ENCODE data around the gene NUDT13. TPM values are rescaled to one million over a fixed set of nuclear protein-coding genes. Genes with fewer than 3 reads are reported as not detected.

The NUDT13 gene
- total RNA-seq, 1 donor from 2014 or later, result 2.3 TPM

DNA sequence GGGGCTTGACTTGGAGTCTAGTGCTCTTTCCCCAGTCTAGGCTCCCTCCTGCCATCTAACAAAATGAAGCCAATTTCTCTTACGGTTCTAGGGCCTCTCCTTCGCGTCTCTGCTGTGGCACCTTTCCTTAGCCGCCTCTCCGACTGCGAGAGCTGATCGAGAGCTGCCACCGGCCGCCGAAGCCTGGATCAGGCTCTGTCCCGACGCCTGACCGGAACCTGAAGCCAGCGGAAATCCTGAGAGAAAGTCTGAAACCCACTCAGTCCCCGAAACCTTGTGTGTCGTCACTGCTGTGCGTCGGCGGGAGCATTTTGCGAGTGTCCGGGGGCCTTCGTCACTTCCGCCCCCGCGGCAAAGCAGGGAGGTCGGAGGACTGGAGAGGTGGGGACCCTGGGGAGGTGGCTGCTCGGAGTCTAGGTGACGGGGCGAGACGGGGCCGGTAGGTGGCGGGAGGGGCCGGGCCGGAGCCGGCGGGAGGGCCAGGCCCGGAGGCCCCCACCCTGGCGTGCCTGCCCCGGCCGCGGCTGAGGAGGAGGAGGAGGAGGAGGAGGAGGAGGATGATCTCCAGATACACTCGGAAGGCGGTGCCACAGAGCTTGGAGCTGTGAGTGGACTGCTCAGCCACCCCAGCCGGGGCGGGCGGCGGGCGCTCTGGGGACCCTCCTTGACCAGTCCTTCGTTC, 57.7 kb downstream of the NUDT13 start, which contains the start of the genes ECD and FAM149B1:
Gene ECD (minus strand): TSS at position 226 of the 682 bp plus-strand sequence. CDS start 4,071 bp downstream, outside the sequence.
Gene FAM149B1 (plus strand): TSS at position 337 of the 682 bp plus-strand sequence. CDS start 221 bp downstream, at position 558.
- Histone ChIP-seq H3K4me1 (peaks cover 23% of the 10 kb centered on the region), H3K27me3 (no peaks in the 10 kb centered on the region), H3K4me3 (peak within 1 kb of the TSS; percentile 96), H3K36me3 (peaks cover 12% of the 10 kb centered on the region), H3K27ac (peak within 1 kb of the TSS; percentile 99), H3K9me3 (no peaks in the 10 kb centered on the region)
- peak; percentile 99 for ATAC-seq
- intact Hi-C loops (cut with DNase I), result no loop called here
- peak; percentile 97 for DNase-seq
- TF ChIP-seq, protein P1, sequence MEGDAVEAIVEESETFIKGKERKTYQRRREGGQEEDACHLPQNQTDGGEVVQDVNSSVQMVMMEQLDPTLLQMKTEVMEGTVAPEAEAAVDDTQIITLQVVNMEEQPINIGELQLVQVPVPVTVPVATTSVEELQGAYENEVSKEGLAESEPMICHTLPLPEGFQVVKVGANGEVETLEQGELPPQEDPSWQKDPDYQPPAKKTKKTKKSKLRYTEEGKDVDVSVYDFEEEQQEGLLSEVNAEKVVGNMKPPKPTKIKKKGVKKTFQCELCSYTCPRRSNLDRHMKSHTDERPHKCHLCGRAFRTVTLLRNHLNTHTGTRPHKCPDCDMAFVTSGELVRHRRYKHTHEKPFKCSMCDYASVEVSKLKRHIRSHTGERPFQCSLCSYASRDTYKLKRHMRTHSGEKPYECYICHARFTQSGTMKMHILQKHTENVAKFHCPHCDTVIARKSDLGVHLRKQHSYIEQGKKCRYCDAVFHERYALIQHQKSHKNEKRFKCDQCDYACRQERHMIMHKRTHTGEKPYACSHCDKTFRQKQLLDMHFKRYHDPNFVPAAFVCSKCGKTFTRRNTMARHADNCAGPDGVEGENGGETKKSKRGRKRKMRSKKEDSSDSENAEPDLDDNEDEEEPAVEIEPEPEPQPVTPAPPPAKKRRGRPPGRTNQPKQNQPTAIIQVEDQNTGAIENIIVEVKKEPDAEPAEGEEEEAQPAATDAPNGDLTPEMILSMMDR (IDR thresholded peaks at IDR 0.05), result peak; percentile 11

DNA sequence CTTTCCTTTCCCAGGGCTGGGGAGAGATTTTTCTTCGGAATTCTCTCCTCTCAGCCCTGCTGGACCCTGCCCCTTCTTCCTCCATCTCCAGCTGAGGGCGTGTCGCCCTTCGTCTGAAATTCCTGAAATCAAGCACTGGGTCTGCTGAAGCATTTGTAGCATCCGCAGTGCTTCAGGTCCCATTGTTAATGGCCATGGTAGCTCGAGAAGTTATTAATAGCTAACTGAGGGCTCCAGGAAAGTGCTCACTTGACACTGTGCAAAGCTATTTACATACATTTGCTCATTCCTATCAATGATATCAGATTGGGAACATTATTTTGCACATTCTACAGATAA, 58.2 kb downstream of the NUDT13 start:
- DNase-seq (no peak), ATAC-seq (peak; percentile 38)
- H3K36me3 ChIP-seq, result peaks cover 7% of the 10 kb centered on the region
- TF ChIP-seq, protein P1 (IDR thresholded peaks at IDR 0.05), result no peak
- no peaks in the 10 kb centered on the region for H3K27me3 ChIP-seq
- peaks cover 23% of the 10 kb centered on the region for H3K4me1 ChIP-seq
- intact Hi-C loops (cut with DNase I), result no loop called here
- H3K27ac ChIP-seq, result peak overlapping the region; percentile 99
- no peaks in the 10 kb centered on the region for H3K9me3 ChIP-seq
- H3K4me3 ChIP-seq, result peak overlapping the region; percentile 96

DNA sequence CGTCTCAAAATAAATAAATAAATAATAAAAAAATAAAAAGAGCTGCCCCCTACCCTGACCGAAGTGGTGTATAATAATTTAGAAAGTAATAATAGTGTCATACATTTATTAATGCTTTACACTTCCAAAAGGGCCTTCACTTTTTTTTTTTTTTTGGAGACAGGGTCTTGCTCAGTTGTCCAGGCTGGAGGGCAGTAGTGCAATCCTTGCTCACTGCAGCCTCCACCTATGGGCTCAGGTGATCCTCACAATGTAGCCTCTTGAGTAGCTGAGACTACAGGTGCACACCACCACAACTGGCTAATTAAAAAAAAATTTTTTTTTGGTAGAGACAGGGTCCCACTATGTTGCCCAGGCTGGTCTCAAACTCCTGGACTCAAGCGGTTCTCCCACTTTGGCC, 59.1 kb downstream of the NUDT13 start:
- DNase-seq, result no peak
- TF ChIP-seq, protein P1 (IDR thresholded peaks at IDR 0.05), result no peak
- H3K27me3 ChIP-seq, result no peaks in the 10 kb centered on the region
- H3K9me3 ChIP-seq, result no peaks in the 10 kb centered on the region
- no peak overlapping the region for H3K4me3 ChIP-seq
- intact Hi-C loops (cut with DNase I), result no loop called here
- no peak overlapping the region for H3K27ac ChIP-seq
- H3K4me1 ChIP-seq, result peaks cover 23% of the 10 kb centered on the region
- no peak for ATAC-seq
- H3K36me3 ChIP-seq, result no peaks in the 10 kb centered on the region

DNA sequence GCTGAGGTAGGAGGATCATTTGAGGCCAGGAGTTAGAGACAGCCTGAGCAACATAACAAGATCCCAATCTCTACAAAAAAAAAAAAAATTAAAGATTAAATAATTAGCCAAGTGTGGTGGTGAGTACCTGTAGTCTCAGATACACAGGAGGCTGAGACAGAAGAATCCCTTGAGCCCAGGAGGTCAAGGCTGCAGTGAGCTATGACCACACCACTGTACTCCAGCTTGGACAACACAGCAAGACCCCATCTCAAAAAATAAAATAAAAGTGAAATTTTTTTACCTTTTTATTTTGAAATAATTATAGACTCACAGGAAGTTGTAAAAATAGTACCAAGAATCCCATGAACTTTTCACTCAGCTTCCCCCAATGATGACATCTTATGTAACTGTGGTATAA, 62.6 kb downstream of the NUDT13 start:
- Histone ChIP-seq H3K9me3 (no peaks in the 10 kb centered on the region), H3K4me3 (no peak overlapping the region), H3K4me1 (peaks cover 10% of the 10 kb centered on the region), H3K36me3 (peaks cover 25% of the 10 kb centered on the region), H3K27ac (no peak overlapping the region), H3K27me3 (no peaks in the 10 kb centered on the region)
- TF ChIP-seq, protein P1 (IDR thresholded peaks at IDR 0.05), result no peak
- DNase-seq (no peak), ATAC-seq (no peak)
- intact Hi-C loops (cut with DNase I), result no loop called here

DNA sequence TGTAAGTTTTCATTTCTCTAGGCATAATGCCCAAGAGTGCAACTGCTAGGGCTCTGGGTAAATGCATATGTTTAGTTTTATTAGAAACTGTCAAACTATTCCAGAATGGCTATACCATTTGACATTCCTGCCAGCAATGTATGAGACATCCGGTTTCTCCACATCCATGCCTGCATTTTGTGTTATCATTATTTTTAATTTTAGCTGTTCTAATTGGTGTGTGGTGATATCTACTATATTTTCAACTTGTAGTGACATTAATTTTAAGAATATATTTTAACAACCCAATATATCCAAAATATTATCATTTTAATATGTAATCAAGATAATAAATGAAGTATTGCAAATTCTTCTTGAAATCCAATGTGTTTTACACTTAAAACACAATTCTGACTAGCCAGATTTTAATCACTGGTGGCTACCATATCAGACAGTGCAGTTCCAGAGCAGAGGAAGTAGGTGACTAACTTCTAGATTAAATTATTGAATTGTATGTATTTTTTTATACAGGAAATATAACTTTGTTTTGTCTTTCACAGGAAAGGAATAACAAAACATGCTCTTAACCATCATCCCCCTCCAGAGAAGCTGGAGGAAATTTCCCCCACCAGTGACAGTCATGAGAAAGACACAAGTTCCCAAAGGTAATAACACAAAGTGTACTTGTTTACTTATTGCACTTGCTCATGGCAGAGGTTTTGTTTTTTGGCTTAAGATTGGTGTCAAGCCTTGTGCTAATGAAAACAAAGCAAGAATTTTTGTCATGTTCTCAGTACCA, 64.1 kb downstream of the NUDT13 start:
- intact Hi-C loops (cut with DNase I), result no loop called here
- DNase-seq (no peak), ATAC-seq (no peak)
- Histone ChIP-seq H3K27me3 (no peaks in the 10 kb centered on the region), H3K4me1 (peaks cover under 1% of the 10 kb centered on the region), H3K9me3 (no peaks in the 10 kb centered on the region), H3K36me3 (peaks cover 39% of the 10 kb centered on the region), H3K27ac (no peak overlapping the region), H3K4me3 (no peak overlapping the region)
- TF ChIP-seq, protein P1 (IDR thresholded peaks at IDR 0.05), result no peak

Other genes starting within 250 kb of the NUDT13 start
- not detected for gene OIT3, start 216.7 kb upstream of the NUDT13 start, total RNA-seq
- 1.2 TPM for gene PLA2G12B, start 155.6 kb upstream of the NUDT13 start, total RNA-seq
- 51.8 TPM for gene P4HA1, start 13.6 kb upstream of the NUDT13 start, total RNA-seq
- gene ECD, start 57.6 kb downstream of the NUDT13 start, total RNA-seq, result 27.8 TPM
- 18.6 TPM for gene FAM149B1, start 57.7 kb downstream of the NUDT13 start, total RNA-seq
- 12.4 TPM for gene DNAJC9, start 136.8 kb downstream of the NUDT13 start, total RNA-seq
- 52.5 TPM for gene MRPS16, start 142.2 kb downstream of the NUDT13 start, total RNA-seq
- 2.7 TPM for gene CFAP70, start 248.4 kb downstream of the NUDT13 start, total RNA-seq

Data from upper lobe of right lung (tissue), 1 donor.